ENCODE measurements around the gene ATG7.

Gene ATG7

GRCh38 chr3:11477407-11477911 lies 205.3 kb downstream of the ATG7 start:
- TF ChIP-seq SNAI2 (CRISPR knock-in tag; IDR thresholded peaks at IDR 0.05) (no peak), TSHZ2 (CRISPR knock-in tag; IDR thresholded peaks at IDR 0.05) (no peak), ESRRG (CRISPR knock-in tag; IDR thresholded peaks at IDR 0.05) (no peak), CSRNP3 (CRISPR knock-in tag; IDR thresholded peaks at IDR 0.05) (no peak), OSR1 (CRISPR knock-in tag; IDR thresholded peaks at IDR 0.05) (no peak), RARB (CRISPR knock-in tag; IDR thresholded peaks at IDR 0.05) (no peak), PATZ1 (CRISPR knock-in tag; IDR thresholded peaks at IDR 0.05; ENCODE audit: borderline replicate concordance) (no peak), CREB5 (CRISPR knock-in tag; IDR thresholded peaks at IDR 0.05; ENCODE audit: low read depth) (no peak), PPARA (CRISPR knock-in tag; IDR thresholded peaks at IDR 0.05; ENCODE audit: borderline replicate concordance) (no peak), TOX (CRISPR knock-in tag; IDR thresholded peaks at IDR 0.05; ENCODE audit: borderline replicate concordance) (no peak), POU6F1 (CRISPR knock-in tag; IDR thresholded peaks at IDR 0.05; ENCODE audit: borderline replicate concordance, low read depth) (no peak), ZC3H10 (CRISPR knock-in tag; IDR thresholded peaks at IDR 0.05) (no peak), ZFP30 (CRISPR knock-in tag; IDR thresholded peaks at IDR 0.05) (no peak), TCF4 (CRISPR knock-in tag; IDR thresholded peaks at IDR 0.05; ENCODE audit: borderline replicate concordance) (no peak), CSDC2 (CRISPR knock-in tag; IDR thresholded peaks at IDR 0.05) (no peak), ARNTL (CRISPR knock-in tag; IDR thresholded peaks at IDR 0.05; ENCODE audit: borderline replicate concordance, low read depth) (no peak), BACH2 (CRISPR knock-in tag; IDR thresholded peaks at IDR 0.05; ENCODE audit: borderline replicate concordance) (no peak), ISL1 (CRISPR knock-in tag; IDR thresholded peaks at IDR 0.05) (no peak)
- peak; percentile 94 for ATAC-seq

GRCh38 chr3:11478167-11478566 lies 206.0 kb downstream of the ATG7 start:
- ATAC-seq: no peak
- TF ChIP-seq BACH2 (CRISPR knock-in tag; IDR thresholded peaks at IDR 0.05; ENCODE audit: borderline replicate concordance): no peak
- TF ChIP-seq ZNF565 (CRISPR knock-in tag; conservative IDR thresholded peaks at IDR 0.05; ENCODE audit: low read depth): no peak
- no peak for TF ChIP-seq CSDC2 (CRISPR knock-in tag; IDR thresholded peaks at IDR 0.05)
- no peak for TF ChIP-seq ARNTL (CRISPR knock-in tag; IDR thresholded peaks at IDR 0.05; ENCODE audit: borderline replicate concordance, low read depth)
- no peak for TF ChIP-seq CREB5 (CRISPR knock-in tag; IDR thresholded peaks at IDR 0.05; ENCODE audit: low read depth)
- TF ChIP-seq TSHZ2 (CRISPR knock-in tag; IDR thresholded peaks at IDR 0.05): no peak
- no peak for TF ChIP-seq GLIS3 (CRISPR knock-in tag; IDR thresholded peaks at IDR 0.05)
- TF ChIP-seq CSRNP3 (CRISPR knock-in tag; IDR thresholded peaks at IDR 0.05): no peak
- TF ChIP-seq RARB (CRISPR knock-in tag; IDR thresholded peaks at IDR 0.05): no peak
- no peak for TF ChIP-seq POU6F1 (CRISPR knock-in tag; IDR thresholded peaks at IDR 0.05; ENCODE audit: borderline replicate concordance, low read depth)
- TF ChIP-seq ZFP3 (CRISPR knock-in tag; IDR thresholded peaks at IDR 0.05): no peak
- TF ChIP-seq ZC3H10 (CRISPR knock-in tag; IDR thresholded peaks at IDR 0.05): no peak
- TF ChIP-seq PPARA (CRISPR knock-in tag; IDR thresholded peaks at IDR 0.05; ENCODE audit: borderline replicate concordance): no peak
